WTC11 (cell line): ENCODE measurements around the gene DMD. TPM values are rescaled to one million over a fixed set of nuclear protein-coding genes. Genes with fewer than 3 reads are reported as not detected.

Source experiments
- ATAC-seq: fragments of 200-7000 bp; cut with Tn5 transposase; 2 replicates; pipeline ENCODE4 v1.10.0; 2021; ENCODE audit warnings: mild to moderate bottlenecking, moderate library complexity
- CTCF ChIA-PET: fragments of 300-600 bp; sonication (Branson Sonifier 250); formaldehyde crosslinking; loops from one replicate; lab custom pipeline; 2021; ENCODE audit warnings: antibody characterized with exemption; lab: Charles Lee
- POLR2A ChIA-PET: fragments of 350-600 bp; sonication (Branson Sonifier 250); formaldehyde crosslinking; loops from one replicate; lab custom pipeline; 2021; ENCODE audit warnings: antibody characterized with exemption; lab: Charles Lee
- DNase-seq: peaks from one replicate; pipeline ENCODE4 v3.0.0; 2021; ENCODE audit warnings: low spot score
- H3K27ac Mint-ChIP-seq: 2 replicates; pipeline ENCODE4 v1.8.0; 2021; ENCODE audit warnings: mixed read lengths
- H3K27me3 Mint-ChIP-seq: 2 replicates; pipeline ENCODE4 v1.8.0; 2021; ENCODE audit warnings: low read depth, mild to moderate bottlenecking, moderate library complexity, mixed read lengths
- H3K36me3 Mint-ChIP-seq: 2 replicates; pipeline ENCODE4 v1.8.0; 2021; ENCODE audit warnings: mixed read lengths
- H3K4me1 Mint-ChIP-seq: 2 replicates; pipeline ENCODE4 v1.8.0; 2022; ENCODE audit warnings: mixed read lengths
- H3K4me3 Mint-ChIP-seq: 2 replicates; pipeline ENCODE4 v1.8.0; 2021; ENCODE audit warnings: mild to moderate bottlenecking, moderate library complexity, mixed read lengths
- H3K9me3 Mint-ChIP-seq: 2 replicates; pipeline ENCODE4 v1.8.0; 2021; ENCODE audit warnings: mixed read lengths
- MLX ChIP-seq: sonication (generic); formaldehyde crosslinking; IDR thresholded peaks from 2 replicates; pipeline ENCODE4 v1.8.1; 2023; ENCODE audit warnings: mild to moderate bottlenecking, missing genetic modification reagents, moderate library complexity
- NFE2L1 ChIP-seq: sonication (generic); formaldehyde crosslinking; IDR thresholded peaks from 2 replicates; pipeline ENCODE4 v1.8.1; 2023; ENCODE audit warnings: missing genetic modification reagents
- NR2C2 ChIP-seq: sonication (generic); formaldehyde crosslinking; IDR thresholded peaks from 2 replicates; pipeline ENCODE4 v1.8.0; 2022; ENCODE audit warnings: mild to moderate bottlenecking, missing genetic modification reagents
- OVOL2 ChIP-seq: fragments of 250-450 bp; sonication (Bioruptor Pico); IDR thresholded peaks from 2 replicates; pipeline ENCODE4 v1.9.0; 2021; ENCODE audit warnings: mild to moderate bottlenecking, borderline replicate concordance
- PRDM15 ChIP-seq: sonication (generic); formaldehyde crosslinking; IDR thresholded peaks from 2 replicates; pipeline ENCODE4 v1.8.0; 2022; ENCODE audit warnings: missing genetic modification reagents
- RELA ChIP-seq: sonication (generic); formaldehyde crosslinking; IDR thresholded peaks from 2 replicates; pipeline ENCODE4 v1.8.1; 2022; ENCODE audit warnings: missing genetic modification reagents, mild to moderate bottlenecking, borderline replicate concordance
- TEAD1 ChIP-seq: sonication (generic); formaldehyde crosslinking; IDR thresholded peaks from 2 replicates; pipeline ENCODE4 v1.8.0; 2022; ENCODE audit warnings: mild to moderate bottlenecking, missing genetic modification reagents
- ZNF232 ChIP-seq: sonication (generic); formaldehyde crosslinking; IDR thresholded peaks from 2 replicates; pipeline ENCODE4 v1.8.0; 2022; ENCODE audit warnings: mild to moderate bottlenecking, missing genetic modification reagents
- ZNF423 ChIP-seq: fragments of 250-450 bp; sonication (Bioruptor Pico); IDR thresholded peaks from 2 replicates; pipeline ENCODE4 v2.1.2; 2022; ENCODE audit warnings: mild to moderate bottlenecking, moderate library complexity
- ZNF532 ChIP-seq: fragments of 250-450 bp; sonication (Bioruptor Pico); IDR thresholded peaks from 2 replicates; pipeline ENCODE4 v1.9.0; 2021; ENCODE audit warnings: mild to moderate bottlenecking, borderline replicate concordance
- total RNA-seq: library from RNA; stranded (reverse); gene quantifications from 3 replicates; pipeline ENCODE4 v1.2.3, GENCODE V29; 2021
- TF ChIP-seq, protein P1 (sequence below): sonication (generic); formaldehyde crosslinking; IDR thresholded peaks from 2 replicates; pipeline ENCODE4 v1.8.1; 2023; ENCODE audit warnings: mild to moderate bottlenecking, moderate library complexity, missing genetic modification reagents
- TF ChIP-seq, protein P2 (sequence below): sonication (generic); formaldehyde crosslinking; IDR thresholded peaks from 2 replicates; pipeline ENCODE4 v1.8.1; 2022; ENCODE audit warnings: missing genetic modification reagents, borderline replicate concordance

Gene DMD
- total RNA-seq, 1 experiment from 2014 or later: 9.1 TPM

- TF ChIP-seq RELA (CRISPR knock-in tag) (no peak), ZNF532 (CRISPR knock-in tag) (no peak), ZNF423 (no peak), NR2C2 (CRISPR knock-in tag) (no peak)
These were observed 55.1 kb downstream of the DMD start (continued) for GRCh38 chrX:33156152-33156726.

- no peak overlapping the region for H3K4me3 Mint-ChIP-seq
- H3K4me1 Mint-ChIP-seq: peaks cover 4% of the 10 kb centered on the region
- ATAC-seq: no peak
- no peak overlapping the region for H3K27ac Mint-ChIP-seq
- CTCF ChIA-PET: no interaction called here
- TF ChIP-seq OVOL2: no peak
- TF ChIP-seq TEAD1 (CRISPR knock-in tag): no peak
- no peak for TF ChIP-seq MLX (CRISPR knock-in tag)
- DNase-seq: no peak
- POLR2A ChIA-PET: no interaction called here
- H3K9me3 Mint-ChIP-seq: peaks cover 4% of the 10 kb centered on the region
- 0 out of 2 replicates have a peak, but pooled peaks cover 4% of the 10 kb centered on the region for H3K36me3 Mint-ChIP-seq
- no peaks in the 10 kb centered on the region for H3K27me3 Mint-ChIP-seq
These were observed 61.8 kb downstream of the DMD start for GRCh38 chrX:33149580-33149979.

DNA sequence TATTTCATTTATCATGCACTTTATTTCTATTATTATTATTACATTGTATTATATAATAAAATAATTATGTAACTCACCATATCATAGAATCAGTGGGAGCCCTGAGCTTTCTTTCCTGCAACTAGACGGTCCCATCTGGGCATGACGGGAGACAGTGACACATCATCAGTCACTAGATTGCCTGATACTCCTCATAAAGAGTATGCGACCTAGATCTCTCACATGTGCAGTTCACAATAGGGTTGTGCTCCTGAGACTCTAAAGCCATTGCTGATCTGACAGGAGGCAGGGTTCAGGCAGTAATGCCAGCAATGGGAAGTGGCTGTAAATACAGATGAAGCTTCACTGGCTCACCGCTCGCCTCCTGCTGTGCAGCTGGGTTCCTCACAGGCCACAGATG, 62.3 kb downstream of the DMD start:
- no peak for ATAC-seq
- peaks cover 4% of the 10 kb centered on the region for H3K9me3 Mint-ChIP-seq
- ChIA-PET POLR2A (no interaction called here), CTCF (no interaction called here)
- H3K27ac Mint-ChIP-seq: no peak overlapping the region
- DNase-seq: no peak
- H3K4me1 Mint-ChIP-seq: peaks cover 4% of the 10 kb centered on the region
- no peak for TF ChIP-seq NFE2L1 (CRISPR knock-in tag)
- TF ChIP-seq, protein P1, sequence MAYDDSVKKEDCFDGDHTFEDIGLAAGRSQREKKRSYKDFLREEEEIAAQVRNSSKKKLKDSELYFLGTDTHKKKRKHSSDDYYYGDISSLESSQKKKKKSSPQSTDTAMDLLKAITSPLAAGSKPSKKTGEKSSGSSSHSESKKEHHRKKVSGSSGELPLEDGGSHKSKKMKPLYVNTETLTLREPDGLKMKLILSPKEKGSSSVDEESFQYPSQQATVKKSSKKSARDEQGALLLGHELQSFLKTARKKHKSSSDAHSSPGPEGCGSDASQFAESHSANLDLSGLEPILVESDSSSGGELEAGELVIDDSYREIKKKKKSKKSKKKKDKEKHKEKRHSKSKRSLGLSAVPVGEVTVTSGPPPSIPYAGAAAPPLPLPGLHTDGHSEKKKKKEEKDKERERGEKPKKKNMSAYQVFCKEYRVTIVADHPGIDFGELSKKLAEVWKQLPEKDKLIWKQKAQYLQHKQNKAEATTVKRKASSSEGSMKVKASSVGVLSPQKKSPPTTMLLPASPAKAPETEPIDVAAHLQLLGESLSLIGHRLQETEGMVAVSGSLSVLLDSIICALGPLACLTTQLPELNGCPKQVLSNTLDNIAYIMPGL (CRISPR knock-in tag): no peak
- TF ChIP-seq, protein P2, sequence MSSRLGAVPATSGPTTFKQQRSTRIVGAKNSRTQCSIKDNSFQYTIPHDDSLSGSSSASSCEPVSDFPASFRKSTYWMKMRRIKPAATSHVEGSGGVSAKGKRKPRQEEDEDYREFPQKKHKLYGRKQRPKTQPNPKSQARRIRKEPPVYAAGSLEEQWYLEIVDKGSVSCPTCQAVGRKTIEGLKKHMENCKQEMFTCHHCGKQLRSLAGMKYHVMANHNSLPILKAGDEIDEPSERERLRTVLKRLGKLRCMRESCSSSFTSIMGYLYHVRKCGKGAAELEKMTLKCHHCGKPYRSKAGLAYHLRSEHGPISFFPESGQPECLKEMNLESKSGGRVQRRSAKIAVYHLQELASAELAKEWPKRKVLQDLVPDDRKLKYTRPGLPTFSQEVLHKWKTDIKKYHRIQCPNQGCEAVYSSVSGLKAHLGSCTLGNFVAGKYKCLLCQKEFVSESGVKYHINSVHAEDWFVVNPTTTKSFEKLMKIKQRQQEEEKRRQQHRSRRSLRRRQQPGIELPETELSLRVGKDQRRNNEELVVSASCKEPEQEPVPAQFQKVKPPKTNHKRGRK (CRISPR knock-in tag): no peak
- TF ChIP-seq ZNF232: no peak
- no peak for TF ChIP-seq MLX (CRISPR knock-in tag)
- TF ChIP-seq PRDM15 (CRISPR knock-in tag): no peak
- H3K27me3 Mint-ChIP-seq: no peaks in the 10 kb centered on the region
- no peak overlapping the region for H3K4me3 Mint-ChIP-seq
- 0 out of 2 replicates have a peak, but pooled peaks cover 4% of the 10 kb centered on the region for H3K36me3 Mint-ChIP-seq
